ENCODE measurements around the gene NTM.

Gene NTM

DNA sequence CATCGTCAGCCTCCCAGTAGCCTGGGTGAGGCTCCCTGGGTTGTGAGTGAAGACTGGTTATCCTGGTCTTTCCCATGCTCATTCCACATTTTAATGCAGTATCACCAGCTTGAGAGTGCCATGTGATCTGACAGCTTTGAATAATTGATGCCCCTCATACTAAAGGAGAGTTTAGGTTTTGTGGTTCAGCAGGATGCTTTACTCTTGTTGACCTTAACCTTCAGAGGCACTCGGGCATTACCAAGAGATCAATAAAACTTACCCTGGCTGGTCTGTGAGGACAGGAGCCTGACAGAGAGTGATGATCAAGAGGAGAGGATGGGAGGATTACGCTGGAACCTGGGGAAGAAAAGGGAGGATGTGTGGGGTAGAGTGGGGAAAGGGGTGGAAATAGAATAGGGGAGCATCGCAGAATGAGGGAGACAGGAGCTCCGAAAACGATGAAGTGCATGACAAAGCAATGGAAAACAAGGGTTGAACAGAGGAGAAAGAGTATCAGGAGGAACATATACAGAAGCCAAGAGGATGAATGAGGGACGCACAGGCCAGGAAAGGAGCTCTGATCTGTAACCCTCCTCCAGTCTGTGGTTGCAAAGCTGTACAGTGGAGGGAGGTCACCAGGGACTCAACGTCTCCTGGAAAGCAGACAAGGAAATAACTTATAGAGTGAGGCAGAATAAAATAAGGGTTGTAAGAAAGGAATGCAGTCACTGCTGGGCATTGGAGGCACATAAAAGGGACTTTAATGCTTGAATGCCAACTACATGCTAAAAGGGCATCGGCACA, 594.5 kb downstream of the NTM start:
- no peak for DNase-seq (ENCODE audit: low spot score)

DNA sequence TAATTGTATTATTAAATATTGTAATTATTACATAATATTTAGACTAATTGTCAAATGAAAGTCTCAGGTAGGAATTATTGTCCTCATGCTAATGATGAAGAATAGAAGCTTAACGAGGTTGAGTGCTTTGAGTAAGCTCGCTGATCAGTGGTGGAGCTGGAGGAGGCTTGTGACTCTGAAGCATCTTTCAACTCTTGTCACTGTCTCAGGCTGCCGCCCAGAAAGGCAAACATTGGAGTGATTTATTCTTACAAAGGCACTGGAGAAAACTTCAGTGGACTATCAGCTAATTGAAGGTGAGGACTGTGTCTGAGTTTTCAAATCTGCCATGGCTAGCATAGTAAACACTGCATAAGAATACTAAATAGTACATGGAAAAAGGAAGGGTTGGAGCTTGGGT, 595.1 kb downstream of the NTM start:
- no peak for DNase-seq (ENCODE audit: low spot score)

DNA sequence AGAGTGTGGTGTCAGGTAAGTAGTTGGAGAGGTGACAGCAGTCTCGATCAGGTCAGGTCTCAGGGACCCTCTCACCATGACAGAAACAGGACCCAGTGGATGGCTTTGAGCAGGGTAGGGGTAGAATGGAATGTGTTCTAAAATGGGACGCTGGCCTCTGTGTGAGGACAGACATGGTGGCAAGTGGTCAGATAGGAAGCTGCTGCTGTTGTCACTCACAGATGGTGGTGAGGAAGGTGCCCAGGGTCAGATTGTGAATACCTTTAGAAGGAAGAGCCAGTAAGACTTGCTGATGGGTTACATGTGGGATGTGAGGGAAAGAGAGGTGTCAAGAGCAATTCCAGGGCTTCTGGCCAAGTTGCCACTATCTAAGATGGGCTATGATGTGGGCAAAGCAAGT, 596.3 kb downstream of the NTM start:
- DNase-seq (ENCODE audit: low spot score) = no peak

DNA sequence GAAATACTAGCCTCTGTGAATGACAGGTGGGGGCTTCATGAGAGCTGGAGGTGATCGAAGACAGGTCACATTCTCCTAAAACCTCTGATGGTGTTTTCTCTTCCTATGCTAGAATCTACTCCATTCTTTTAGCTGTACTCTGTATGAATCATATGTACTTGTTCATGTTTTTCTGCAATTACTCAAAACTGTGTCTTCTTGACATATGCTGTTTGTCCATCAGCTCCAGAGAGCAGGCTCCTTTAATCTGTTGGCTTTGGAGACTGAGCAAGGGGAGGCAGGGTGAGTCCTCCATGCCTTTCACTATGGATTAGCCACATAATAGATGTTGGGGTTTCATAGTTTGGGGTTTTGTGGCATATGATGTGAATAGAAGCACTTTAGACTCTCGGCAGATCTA, 598.8 kb downstream of the NTM start:
- no peak for DNase-seq (ENCODE audit: low spot score)

DNA sequence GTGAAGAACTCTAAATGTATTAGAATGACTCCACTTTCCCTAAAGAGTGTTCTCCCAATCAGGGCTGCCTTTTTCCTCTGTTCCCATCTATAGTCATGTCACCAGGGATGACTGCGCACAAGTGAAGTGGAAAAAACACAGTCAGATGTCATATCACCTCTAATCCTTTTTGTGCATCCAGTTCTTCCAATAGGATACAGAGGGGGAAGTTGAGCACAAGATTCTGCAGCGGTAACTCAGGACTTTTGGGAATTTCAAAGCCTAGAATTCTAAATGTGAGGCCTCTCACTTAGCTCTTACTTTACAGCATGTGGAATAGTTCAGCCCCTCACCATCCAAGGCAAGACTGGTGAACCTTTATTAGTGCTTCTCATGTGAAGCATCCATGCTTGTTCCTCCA, 602.6 kb downstream of the NTM start:
- DNase-seq (ENCODE audit: low spot score) = no peak

DNA sequence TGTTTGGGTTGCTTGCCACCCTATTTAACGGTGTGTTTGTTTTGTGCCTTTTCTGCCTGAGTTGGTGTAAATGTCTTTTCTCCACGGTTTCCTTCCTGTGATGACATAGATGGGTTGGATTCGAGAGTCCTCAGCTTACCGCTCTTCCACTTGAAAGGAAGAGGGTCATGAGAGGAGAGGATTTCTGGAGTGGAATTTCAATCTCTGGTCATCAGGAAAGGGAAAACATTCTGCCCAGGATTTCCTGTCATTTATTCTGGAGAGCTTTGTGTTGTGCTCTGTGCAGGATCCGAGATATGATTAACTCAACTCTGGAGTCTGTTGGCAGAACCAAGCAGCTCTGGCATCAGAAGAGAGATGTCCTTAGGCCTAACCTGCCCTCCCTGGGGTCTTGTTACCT, 605.2 kb downstream of the NTM start:
- DNase-seq (ENCODE audit: low spot score) = no peak

DNA sequence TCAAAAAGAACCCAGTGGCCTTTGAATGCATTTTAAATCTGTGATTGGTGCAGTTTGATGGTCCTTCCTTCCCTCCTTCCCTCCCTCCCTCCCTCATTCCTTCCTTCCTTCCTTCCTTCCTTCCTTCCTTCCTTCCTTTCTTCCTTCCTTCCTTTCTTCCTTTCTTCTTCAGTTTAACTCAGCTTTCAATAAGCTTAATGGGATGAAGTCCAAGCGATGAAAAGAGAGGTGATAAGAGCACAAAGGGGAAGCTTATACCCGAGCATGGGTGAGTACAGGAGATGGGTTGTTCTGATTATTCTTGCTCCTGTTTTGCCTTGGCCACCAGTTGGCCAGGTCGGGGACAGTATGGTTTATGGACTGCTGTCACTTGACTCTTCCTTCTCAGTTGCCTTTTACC, 605.6 kb downstream of the NTM start:
- no peak for DNase-seq (ENCODE audit: low spot score)

DNA sequence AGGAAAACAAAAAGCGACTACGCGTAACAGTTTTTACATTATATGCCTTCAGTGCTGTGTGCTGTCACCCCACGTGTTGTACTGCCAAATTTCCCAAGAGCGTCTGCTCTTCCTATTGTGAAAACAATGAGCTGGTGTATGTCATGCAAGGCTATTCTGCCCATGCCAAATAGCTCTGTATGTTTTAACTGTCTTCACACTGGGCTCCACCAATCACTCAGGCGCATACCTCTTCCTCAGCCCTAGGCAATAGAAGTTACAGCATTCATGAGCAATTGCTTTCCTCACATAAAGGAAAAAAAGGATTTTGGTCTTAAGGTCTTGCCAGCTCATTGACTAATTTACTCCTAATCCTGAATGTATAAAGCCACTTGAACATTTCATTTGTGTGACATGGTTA, 606.8 kb downstream of the NTM start:
- DNase-seq (ENCODE audit: low spot score) = no peak

DNA sequence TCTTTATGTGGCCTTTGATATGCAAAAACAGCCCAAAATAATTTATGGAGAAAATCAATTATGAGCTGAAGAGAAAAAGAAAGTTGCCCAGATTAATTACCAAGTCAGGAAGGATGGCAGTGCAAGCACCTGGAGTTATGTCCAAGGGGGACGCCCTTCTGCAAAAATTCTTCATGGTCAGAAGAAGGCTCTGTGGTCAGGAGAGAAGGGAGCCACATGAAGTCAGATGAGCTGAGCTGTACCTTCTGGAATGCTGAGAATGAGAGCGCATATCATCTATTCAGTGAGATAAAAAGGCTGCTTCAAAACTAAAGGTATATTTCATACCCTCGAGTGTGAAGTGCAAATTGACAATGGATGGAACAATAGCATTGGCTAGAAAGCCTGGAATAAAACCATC, 607.4 kb downstream of the NTM start:
- no peak for DNase-seq (ENCODE audit: low spot score)

DNA sequence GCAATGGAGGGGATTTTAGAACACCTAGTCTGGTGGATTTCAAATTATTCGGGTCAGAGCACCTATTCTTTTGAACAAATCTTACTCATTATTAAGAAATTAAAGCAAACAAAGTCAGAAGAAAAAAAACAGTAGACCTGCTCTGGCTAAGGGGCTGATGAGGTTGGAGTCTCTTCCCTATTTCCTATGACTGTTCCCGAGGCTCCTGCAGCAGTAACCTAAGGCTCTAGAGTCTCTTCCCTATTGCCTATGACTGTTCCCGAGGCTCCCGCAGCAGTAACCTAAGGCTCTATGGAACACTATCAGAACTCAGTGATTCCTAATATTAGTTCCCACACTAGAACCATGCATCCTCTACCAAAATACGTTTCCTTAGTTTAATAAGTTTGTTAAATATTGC, 607.9 kb downstream of the NTM start:
- DNase-seq (ENCODE audit: low spot score) = no peak

DNA sequence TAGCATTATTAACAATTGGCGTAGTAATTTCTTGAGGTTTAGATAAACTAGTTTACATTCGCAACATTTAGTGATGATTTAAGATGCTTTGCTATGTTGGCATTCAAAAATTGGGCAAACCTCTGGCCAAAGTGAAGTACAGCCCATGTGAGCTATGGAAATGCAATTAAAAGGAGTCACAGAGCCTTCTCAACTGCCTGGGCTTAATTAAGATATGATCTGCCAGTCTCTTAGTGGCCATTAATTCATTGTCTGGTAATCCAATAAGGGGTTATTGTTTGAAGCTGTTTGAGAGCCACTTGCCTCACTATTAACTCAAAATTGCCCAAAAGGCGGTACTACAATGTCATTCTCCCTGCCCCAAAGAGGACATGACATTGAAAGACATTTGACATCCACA, 608.9 kb downstream of the NTM start:
- no peak for DNase-seq (ENCODE audit: low spot score)

DNA sequence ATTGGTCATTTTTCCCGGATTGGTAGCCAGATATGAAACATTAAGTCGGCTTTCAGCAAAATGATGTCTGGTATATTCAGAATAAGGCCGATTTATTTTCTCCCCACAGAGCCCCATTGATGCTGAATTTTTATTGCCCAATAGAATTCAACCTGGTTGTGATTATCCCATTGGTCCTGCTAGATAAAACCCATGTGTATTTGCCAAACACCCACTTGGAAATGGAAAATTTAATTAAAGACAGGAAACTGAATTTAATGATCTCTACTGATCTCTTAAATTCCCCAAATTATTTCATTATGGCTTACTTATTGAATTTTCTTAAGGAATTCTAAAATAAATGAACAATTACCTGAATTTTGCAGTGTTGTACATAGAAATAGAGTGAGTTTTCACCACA, 609.8 kb downstream of the NTM start:
- DNase-seq (ENCODE audit: low spot score) = no peak

DNA sequence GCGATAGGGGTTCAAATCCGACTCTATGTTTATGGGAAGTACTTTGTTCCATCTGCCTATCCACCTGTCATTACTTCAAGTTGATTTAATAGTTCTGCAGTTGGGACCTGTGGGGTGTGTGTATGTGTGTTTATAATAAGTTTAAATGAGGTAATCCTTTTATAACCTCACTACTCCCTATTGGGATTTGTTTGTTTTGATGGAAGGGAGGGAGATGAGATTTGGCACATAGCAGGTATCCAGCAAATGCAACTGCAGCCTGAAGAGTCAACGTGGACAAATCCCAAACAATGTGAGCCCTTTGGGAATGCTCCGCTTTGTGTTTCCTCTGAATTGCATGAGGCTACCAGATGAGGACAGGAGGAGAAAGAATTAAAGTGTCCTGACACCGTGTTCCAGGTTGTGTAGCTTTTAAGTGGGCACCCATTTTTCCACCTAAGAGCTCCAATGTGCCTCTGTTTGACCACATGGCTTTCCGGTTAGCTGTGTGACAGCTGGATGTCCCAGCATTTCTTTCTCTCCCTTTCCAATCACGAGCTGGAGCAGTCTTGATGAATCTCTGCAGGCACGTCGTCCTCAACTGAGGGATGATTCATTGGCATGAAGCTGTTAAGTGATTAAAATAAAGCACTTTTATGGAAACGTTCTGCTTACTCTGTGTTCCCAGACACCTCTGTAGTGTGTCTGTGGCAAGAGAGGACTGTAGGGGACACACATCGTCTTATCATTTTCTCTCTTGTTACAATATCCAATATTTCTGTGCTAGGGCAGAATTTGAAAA, 610.7 kb downstream of the NTM start:
- no peak for DNase-seq (ENCODE audit: low spot score)

DNA sequence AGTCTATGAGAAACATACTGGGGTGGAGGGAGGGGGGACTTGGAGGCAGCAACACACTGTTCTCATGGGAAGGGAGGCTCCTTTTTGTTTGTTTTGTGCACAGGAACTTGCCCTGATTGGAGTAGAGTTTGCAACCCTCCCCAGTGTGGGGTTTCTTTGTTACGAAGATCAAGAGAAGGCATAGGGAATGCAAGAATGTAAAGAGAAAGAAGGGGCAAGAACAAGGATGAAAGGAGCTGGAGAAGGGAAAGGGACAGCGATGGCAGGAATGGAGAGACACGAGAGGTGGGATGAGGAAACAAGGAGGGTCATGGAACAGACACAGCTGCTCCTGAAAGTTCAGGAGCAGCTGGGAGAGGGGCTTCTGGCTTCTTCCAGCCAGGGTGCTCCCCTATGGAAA, 611.7 kb downstream of the NTM start:
- DNase-seq (ENCODE audit: low spot score) = no peak

DNA sequence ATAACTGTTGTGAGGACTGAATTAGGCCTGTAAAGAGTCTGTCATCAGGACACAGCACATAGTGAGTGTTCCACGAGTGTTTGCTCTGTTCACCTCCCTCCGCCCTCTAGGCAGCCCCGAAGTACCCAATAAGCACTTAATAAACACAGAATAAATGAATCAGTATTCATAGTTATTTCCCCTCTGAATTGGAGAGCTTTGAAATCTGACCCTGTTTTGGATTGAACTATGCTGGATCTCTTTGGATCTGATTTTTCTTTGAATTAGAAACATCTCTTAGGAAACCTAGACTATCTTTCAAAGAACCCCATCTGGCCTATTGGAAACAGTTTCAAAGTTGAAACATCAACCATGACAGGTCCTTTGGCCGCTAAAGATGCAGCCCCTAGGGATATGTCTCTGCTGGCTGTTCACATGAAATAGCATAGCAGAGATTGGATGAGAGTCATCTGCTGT, 615.5 kb downstream of the NTM start:
- no peak for DNase-seq (ENCODE audit: low spot score)

DNA sequence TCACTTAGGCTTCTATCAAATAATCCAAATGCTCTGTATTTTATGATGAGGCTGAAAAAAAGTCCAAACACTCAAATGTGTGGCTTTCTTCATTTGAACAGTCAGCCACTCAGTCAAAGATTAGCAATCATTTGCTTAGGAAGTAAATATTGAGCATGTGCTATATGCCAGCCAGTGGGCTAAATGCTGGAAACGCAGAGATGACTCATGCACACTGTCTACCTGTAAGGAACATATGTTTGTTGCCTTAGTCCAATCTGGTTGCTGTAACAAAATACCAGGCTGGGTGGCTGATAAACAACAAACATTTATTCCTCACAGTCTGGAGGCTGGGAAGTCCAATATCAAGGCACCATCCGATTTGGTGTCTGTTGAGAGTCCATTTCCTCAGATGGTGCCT, 617.3 kb downstream of the NTM start:
- DNase-seq (ENCODE audit: low spot score) = no peak

DNA sequence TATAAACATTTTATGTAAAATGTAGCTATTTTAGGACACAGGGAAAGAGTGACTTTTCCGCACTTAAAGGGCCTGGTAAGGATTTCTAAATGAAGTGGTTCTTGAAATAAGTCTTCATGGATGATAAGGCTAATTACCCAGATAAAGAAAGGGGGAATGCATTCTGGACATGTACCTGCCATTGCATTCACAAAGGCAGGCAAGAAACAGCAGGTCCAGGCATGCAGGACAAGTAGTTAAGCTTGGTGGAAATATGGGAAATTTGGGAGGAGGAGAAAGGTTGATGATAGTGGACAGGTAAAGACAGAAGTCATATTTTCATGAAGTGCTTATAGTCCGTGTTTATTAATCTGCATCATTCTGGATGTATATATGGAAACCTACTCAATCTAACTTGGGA, 621.2 kb downstream of the NTM start:
- no peak for DNase-seq (ENCODE audit: low spot score)

DNA sequence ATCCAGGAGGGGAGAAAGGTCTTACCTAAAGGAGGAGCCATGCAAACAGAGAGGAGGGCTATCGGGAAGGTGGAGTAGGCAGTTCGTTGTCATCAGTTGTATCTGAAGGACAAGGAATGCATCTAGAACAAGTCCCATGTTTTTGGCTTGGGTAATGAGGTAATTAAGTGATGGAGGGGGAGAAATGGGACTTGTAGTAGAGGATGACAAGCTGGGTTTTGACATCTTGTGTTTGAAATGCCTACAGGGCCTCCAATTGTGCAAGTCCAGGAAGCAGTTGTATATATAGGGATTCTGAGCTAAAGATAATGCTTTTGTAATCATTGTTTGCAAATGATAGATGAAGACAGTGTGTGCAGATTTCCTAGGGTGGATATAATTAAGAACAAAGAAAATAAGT, 622.8 kb downstream of the NTM start:
- DNase-seq (ENCODE audit: low spot score) = no peak

DNA sequence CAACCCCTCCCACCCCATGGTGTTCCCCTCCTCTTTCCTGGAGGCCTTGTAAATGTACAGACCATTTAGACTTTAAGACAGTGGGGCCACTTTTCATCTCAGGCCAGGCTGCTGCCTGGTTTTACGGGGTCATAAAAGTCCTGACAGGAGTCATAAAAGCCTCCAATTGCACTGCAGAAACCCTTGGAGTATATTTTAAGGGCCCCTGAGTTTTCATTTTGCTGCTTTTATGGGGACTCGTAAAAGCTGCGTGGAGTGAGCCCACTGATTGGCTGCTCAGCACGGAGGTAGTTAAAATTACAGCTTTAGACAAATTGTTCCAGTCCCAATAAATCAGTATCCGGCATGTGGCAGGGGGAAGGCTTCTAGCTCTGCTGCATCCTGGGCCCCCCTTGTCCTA, 627.6 kb downstream of the NTM start:
- no peak for DNase-seq (ENCODE audit: low spot score)

DNA sequence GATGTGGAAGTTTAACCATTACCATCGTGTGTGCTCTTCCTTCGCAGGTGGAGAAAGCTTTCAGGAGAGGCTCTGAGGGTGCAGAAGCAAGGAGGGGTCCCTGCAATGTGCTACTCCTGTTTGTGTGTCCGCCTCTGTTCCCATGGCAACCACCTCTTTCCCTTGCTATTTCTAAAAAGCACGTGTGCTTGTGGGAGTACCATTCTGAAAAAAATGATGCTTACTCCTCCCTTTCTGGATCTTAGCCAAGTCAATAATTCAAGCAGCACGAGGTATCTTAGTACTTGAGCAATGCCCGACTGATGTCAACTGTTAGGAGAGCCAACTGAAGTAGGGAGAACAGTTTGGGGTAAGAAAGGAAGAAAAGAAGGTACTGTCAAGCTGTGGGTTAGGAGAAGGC, 628.7 kb downstream of the NTM start:
- DNase-seq (ENCODE audit: low spot score) = no peak

DNA sequence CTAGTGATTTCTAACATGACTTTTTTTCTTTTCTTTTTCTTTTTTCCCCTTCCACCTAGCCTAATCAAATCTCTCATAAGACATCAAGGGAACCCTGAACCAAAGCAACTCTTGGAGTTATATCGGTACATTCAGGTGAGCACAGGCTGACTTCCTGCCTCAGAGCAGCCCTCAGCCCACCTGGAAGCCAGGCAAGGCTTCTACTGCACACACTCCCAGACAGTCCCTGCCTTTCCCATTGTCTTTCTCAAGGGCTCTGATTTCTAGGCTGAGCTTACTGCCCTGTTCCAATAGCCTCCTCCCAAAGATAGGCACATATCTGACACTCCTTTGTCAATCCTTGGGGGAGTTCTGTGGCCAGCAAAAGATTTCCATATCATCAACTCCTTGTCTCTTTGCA, 629.5 kb downstream of the NTM start:
- no peak for DNase-seq (ENCODE audit: low spot score)

DNA sequence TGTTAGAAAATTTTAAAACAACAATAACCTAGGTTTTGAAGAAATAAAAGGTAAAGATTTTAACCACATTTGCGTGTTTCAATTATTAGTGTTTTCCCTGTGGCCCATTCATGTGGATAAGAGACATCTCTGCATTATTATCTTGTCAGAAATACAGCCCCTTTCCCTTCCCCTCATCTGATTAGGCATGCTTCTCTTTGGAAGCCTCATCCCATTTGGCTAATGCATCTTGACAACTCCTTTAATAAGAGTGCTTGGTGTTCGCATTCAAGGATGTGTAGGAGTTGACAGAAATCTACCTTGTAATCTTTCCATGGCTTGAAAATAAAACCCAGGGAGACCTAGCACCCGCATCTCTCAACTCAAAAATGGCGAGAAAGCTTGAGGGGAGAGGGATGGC, 635.5 kb downstream of the NTM start:
- no peak for DNase-seq (ENCODE audit: low spot score)

DNA sequence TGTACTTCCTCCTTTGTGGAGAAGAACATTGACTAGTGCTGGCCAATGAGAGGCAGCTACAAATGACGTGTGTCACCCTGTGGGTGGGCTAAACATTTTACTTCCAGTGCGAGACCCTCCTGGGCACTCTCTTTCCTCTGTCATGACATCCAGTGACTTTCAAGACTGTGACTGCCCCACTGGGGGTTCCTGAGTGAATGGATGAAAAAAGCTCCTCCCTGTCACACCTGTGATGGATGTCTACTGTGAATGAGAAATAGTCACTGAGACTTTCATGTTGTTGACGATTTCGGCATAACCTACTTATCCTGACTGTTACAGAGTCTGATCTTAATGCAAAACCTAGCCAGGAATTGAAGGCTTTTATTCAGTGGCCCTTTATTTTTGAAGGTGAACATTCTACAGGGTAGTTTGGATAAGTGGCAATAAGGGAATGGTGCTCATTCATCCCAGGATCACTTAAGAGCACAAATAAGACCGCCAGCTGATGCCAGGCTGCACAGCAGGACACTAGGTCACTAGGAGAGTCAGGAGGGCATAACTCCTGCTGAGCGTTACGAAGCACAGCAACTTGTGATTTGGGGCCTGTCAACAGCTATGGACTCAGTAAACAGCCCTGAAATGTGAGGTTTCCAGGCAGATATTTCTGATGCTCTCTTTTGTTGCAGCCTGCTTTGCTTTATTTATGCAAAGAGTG, 636.6 kb downstream of the NTM start:
- no peak for DNase-seq (ENCODE audit: low spot score)
